Endothelial cell of umbilical vein (primary cell): ENCODE measurements around the gene ADGRG7. TPM values are rescaled to one million over a fixed set of nuclear protein-coding genes. Genes with fewer than 3 reads are reported as not detected.

ENCODE experiments used
- BruUV-seq: library from RNA; stranded (reverse); fragments of 400-500 nt; replicated peaks from 2 replicates; lab custom pipeline; 2021; lab: Mats Ljungman, UMichigan
- CTCF ChIA-PET: fragments of 300-600, 350-600 bp; sonication (Branson Sonifier 250); formaldehyde crosslinking; loops from one replicate; lab custom pipeline; 2021; ENCODE audit warnings: antibody characterized with exemption, inconsistent platforms; lab: Charles Lee
- POLR2A ChIA-PET: fragments of 300-600, 350-600 bp; sonication (Branson Sonifier 250); formaldehyde crosslinking; loops from one replicate; lab custom pipeline; 2021; ENCODE audit warnings: antibody characterized with exemption, inconsistent platforms; lab: Charles Lee
- DNase-seq: peaks from one replicate; pipeline ENCODE4 v3.0.0-alpha.2; 2011; ENCODE audit warnings: low read depth, low spot score
- FAIRE-seq: peaks from 2 replicates; lab custom pipeline; 2011; peaks lifted over from hg19 to GRCh38; lab: Jason Lieb, UNC
- H2AFZ ChIP-seq: 2 replicates; pipeline ENCODE4 v1.6.0; 2012; ENCODE audit warnings: low read depth, low read length, control low read depth, inconsistent platforms
- H3K27ac ChIP-seq: 2 replicates; pipeline ENCODE4 v1.5.1; 2011; ENCODE audit warnings: low read depth, mild to moderate bottlenecking, control low read depth, low read length, moderate library complexity; ENCODE audit not compliant: insufficient read depth
- H3K27me3 ChIP-seq, 2 experiments: 2 replicates each; pipeline versions ENCODE4 v1.6.0 to v1.6.1; 2011; ENCODE audit warnings: low read length in 2 of 2, mixed read lengths in 1 of 2; ENCODE audit not compliant: control insufficient read depth in 2 of 2, insufficient read depth in 2 of 2
- H3K36me3 ChIP-seq, 2 experiments: 2 replicates in 1 of 2; 3 replicates in 1 of 2; pipeline ENCODE4 v1.5.1; 2011; ENCODE audit warnings: low read length in 2 of 2, mild to moderate bottlenecking in 1 of 2, moderate library complexity in 1 of 2; ENCODE audit not compliant: control insufficient read depth in 2 of 2, insufficient read depth in 2 of 2; ENCODE audit errors: extremely low read depth in 1 of 2
- H3K4me1 ChIP-seq: 3 replicates; pipeline ENCODE4 v1.5.1; 2011; ENCODE audit warnings: mild to moderate bottlenecking, low read length; ENCODE audit not compliant: control insufficient read depth, insufficient read depth; ENCODE audit errors: extremely low read depth
- H3K4me2 ChIP-seq: 2 replicates; pipeline ENCODE4 v1.6.1; 2011; ENCODE audit warnings: low read length, control low read depth, mixed read lengths; ENCODE audit not compliant: insufficient read depth
- H3K4me3 ChIP-seq, 3 experiments: fragments of 200-600 bp in 1 of 3; sonication (generic), shearing (Covaris generic) in 1 of 3; replicated peaks in 1 of 3; 2 replicates each; pipeline ENCODE4 v1.5.1; 2011 to 2016; ENCODE audit warnings: control low read depth in 3 of 3, low read length in 3 of 3, mild to moderate bottlenecking in 2 of 3, inconsistent platforms in 1 of 3, low read depth in 1 of 3, moderate library complexity in 1 of 3; ENCODE audit not compliant: insufficient read depth in 1 of 3
- H3K79me2 ChIP-seq: 2 replicates; pipeline ENCODE4 v1.6.0; 2012; ENCODE audit warnings: low read length, inconsistent platforms; ENCODE audit not compliant: control insufficient read depth, insufficient read depth
- H3K9ac ChIP-seq: replicated peaks from 2 replicates; pipeline ENCODE3; 2011; ENCODE audit warnings: low read length, control low read depth; ENCODE audit not compliant: insufficient read depth; ENCODE audit errors: extremely low read depth
- H3K9me1 ChIP-seq: replicated peaks from 3 replicates; pipeline ENCODE4 v1.6.0; 2011; ENCODE audit warnings: mild to moderate bottlenecking, low read length; ENCODE audit not compliant: control insufficient read depth, insufficient read depth; ENCODE audit errors: extremely low read depth
- H3K9me3 ChIP-seq: replicated peaks from 2 replicates; pipeline ENCODE4 v1.5.1; 2012; ENCODE audit warnings: low read length, inconsistent platforms; ENCODE audit not compliant: control insufficient read depth, insufficient read depth
- H4K20me1 ChIP-seq: replicated peaks from 2 replicates; pipeline ENCODE3; 2011; ENCODE audit warnings: mild to moderate bottlenecking, low read length; ENCODE audit not compliant: control insufficient read depth, insufficient read depth; ENCODE audit errors: extremely low read depth
- CTCF ChIP-seq, 2 donors: IDR thresholded peaks; 1 replicate in 1 of 2; 2 replicates in 1 of 2; pipeline ENCODE4 v1.5.1; 2011; ENCODE audit warnings: low read length in 2 of 2, mild to moderate bottlenecking in 2 of 2, moderate library complexity in 2 of 2, control low read depth in 1 of 2, inconsistent platforms in 1 of 2, low read depth in 1 of 2; ENCODE audit not compliant: insufficient read depth in 1 of 2; ENCODE audit errors: extremely low read depth in 1 of 2
- EZH2 ChIP-seq: IDR thresholded peaks from 2 replicates; pipeline ENCODE4 v1.6.1; 2012; ENCODE audit warnings: borderline replicate concordance, low read depth, mild to moderate bottlenecking, moderate library complexity, low read length, inconsistent platforms; ENCODE audit not compliant: severe bottlenecking
- FOS ChIP-seq: IDR thresholded peaks from 2 replicates; pipeline ENCODE4 v1.6.1; 2011; ENCODE audit warnings: mild to moderate bottlenecking, low read length, moderate library complexity, borderline replicate concordance; ENCODE audit not compliant: insufficient read depth
- GATA2 ChIP-seq: IDR thresholded peaks from 2 replicates; pipeline ENCODE4 v1.7.0; 2011; ENCODE audit warnings: low read depth, mild to moderate bottlenecking, moderate library complexity, mixed read lengths, low read length; ENCODE audit not compliant: insufficient read length, insufficient read depth
- JUN ChIP-seq: IDR thresholded peaks from 2 replicates; pipeline ENCODE4 v1.6.1; 2011; ENCODE audit warnings: borderline replicate concordance, low read depth; ENCODE audit not compliant: insufficient read length, insufficient read depth
- MYC ChIP-seq: IDR thresholded peaks from one replicate; pipeline ENCODE4 v1.6.1; 2011; ENCODE audit warnings: mild to moderate bottlenecking, low read depth, low read length
- POLR2A ChIP-seq: IDR thresholded peaks from 2 replicates; pipeline ENCODE4 v1.6.1; 2012; ENCODE audit warnings: low read depth, mild to moderate bottlenecking, control low read depth, low read length
- POLR2AphosphoS5 ChIP-seq: IDR thresholded peaks from 2 replicates; pipeline ENCODE4 v1.6.1; 2012; ENCODE audit warnings: low read depth, mild to moderate bottlenecking, control low read depth, low read length, moderate library complexity; ENCODE audit not compliant: insufficient read depth
- dilution Hi-C: fragments of 300-500 bp; cut with MboI; formaldehyde crosslinking; loops from one replicate; pipeline ENCODE4 v1.15.0; 2019; ENCODE audit warnings: low sequenced_read_pairs; ENCODE audit not compliant: extremely low pct_ligation_motif_present
- intact Hi-C: fragments of 100-400 bp; cut with micrococcal nuclease; formaldehyde crosslinking; loops from one replicate; pipeline ENCODE4 v1.10.0; 2022
- polyA plus RNA-seq, 4 experiments: library from polyadenylated mRNA; depleted of rRNA in 3 of 4; stranded (reverse) in 3 of 4; unstranded in 1 of 4; fragments of >200 nt; gene quantifications; 2 replicates each; pipeline versions ENCODE4 v1.2.1 to v1.2.3, GENCODE V29; 2011 to 2012; ENCODE audit warnings: missing spikeins in 1 of 4
- total RNA-seq: library from RNA; stranded (reverse); gene quantifications from 2 replicates; pipeline ENCODE4 v1.2.3, GENCODE V29; 2021
- TF ChIP-seq, protein P1 (sequence below): IDR thresholded peaks from 2 replicates; pipeline ENCODE4 v1.6.1; 2011; ENCODE audit not compliant: insufficient read depth, insufficient read length

Gene ADGRG7
- total and polyA plus RNA-seq, 2 donors (not counting 3 experiments of a cell fraction or from before 2014, with no cell fraction given), result not detected

- TF ChIP-seq GATA2 (no peak), FOS (no peak), EZH2 (no peak)
- Histone ChIP-seq H3K36me3 (no peaks in the 10 kb centered on the region), H3K27me3 (peaks cover 10 to 20% of the 10 kb centered on the region in 2 experiments), H3K9me1 (no peaks in the 10 kb centered on the region), H3K79me2 (no peaks in the 10 kb centered on the region), H3K27ac (no peak overlapping the region), H3K9ac (no peak overlapping the region), H4K20me1 (no peaks in the 10 kb centered on the region), H3K4me2 (no peak overlapping the region), H3K4me3 (no peak overlapping the region), H2AFZ (no peak overlapping the region), H3K4me1 (no peaks in the 10 kb centered on the region), H3K9me3 (no peaks in the 10 kb centered on the region)
- dilution Hi-C loops, result no loop called here
- CTCF ChIA-PET, result interaction anchor here (0.8 to 1.1 kb wide), 3 partner anchors 20 to 240 kb away, joined by 3 to 5 read pairs (median 3); no protein-coding TSS in a partner anchor
- no TSS peak for BruUV-seq
- DNase-seq (no peak), FAIRE-seq (no peak)
- POLR2A ChIA-PET, result no interaction called here
- intact Hi-C loops, result loop anchor here (10.0 kb wide), 1 partner anchor 208 kb away; the partner anchor contains the start of gene TMEM45A
Measured at GRCh38 chr3:100702980-100703345, 93.6 kb downstream of the ADGRG7 start.

DNA sequence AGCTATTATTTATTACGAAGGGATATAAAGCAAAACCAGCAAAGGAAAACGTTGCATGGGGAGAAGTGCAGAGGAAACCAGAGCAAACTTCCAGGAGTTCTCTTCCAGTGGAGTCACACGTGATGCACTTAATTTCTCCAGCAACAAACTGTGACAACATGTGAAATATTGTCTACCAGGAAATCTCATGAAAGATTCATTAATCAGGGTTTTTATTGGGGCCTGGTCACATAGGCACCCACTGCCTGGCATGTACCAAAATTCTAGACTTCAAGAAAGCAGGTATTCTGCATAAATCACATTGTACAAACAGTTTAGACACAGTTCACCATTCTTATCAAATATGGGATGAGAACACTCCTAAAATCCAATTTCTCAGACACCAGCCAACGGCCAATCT is 94.5 kb downstream of the ADGRG7 start:
- POLR2A ChIA-PET, result no interaction called here
- no peak overlapping the region for H3K4me2 ChIP-seq

More for the DNA sequence above, 94.5 kb downstream of the ADGRG7 start:
- TF ChIP-seq POLR2AphosphoS5 (no peak), CTCF (IDR thresholded peaks at IDR 0.05; ENCODE audit: extremely low read depth in 1 of 2, insufficient read depth in 1 of 2, low read depth in 1 of 2, low read length in 2 of 2) (no peak), EZH2 (no peak), FOS (no peak), GATA2 (no peak), POLR2A (no peak), MYC (no peak), JUN (no peak)
- TF ChIP-seq, protein P1, sequence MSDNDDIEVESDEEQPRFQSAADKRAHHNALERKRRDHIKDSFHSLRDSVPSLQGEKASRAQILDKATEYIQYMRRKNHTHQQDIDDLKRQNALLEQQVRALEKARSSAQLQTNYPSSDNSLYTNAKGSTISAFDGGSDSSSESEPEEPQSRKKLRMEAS, result no peak
- H3K79me2 ChIP-seq, result no peaks in the 10 kb centered on the region
- H3K4me3 ChIP-seq, result no peak overlapping the region
- CTCF ChIA-PET, result interaction anchor here (1.1 kb wide), 1 partner anchor 241 kb away, joined by 5 read pairs; no protein-coding TSS in a partner anchor
- no peak overlapping the region for H3K27ac ChIP-seq
- intact Hi-C loops, result loop anchor here (10.0 kb wide), 1 partner anchor 209 kb away; the partner anchor contains the start of gene TMEM45A
- H3K9ac ChIP-seq, result no peak overlapping the region
- dilution Hi-C loops, result no loop called here
- no peaks in the 10 kb centered on the region for H3K9me3 ChIP-seq
- no peaks in the 10 kb centered on the region for H3K36me3 ChIP-seq
- no TSS peak for BruUV-seq
- DNase-seq (no peak), FAIRE-seq (no peak)
- no peaks in the 10 kb centered on the region for H3K9me1 ChIP-seq
- H3K4me1 ChIP-seq, result peaks cover 4% of the 10 kb centered on the region
- no peaks in the 10 kb centered on the region for H4K20me1 ChIP-seq
- H2AFZ ChIP-seq, result no peak overlapping the region
- H3K27me3 ChIP-seq, result peaks cover 7 to 18% of the 10 kb centered on the region in 2 experiments
